Mucosa of descending colon (tissue), 3 donors: Measurements from ENCODE around the gene KSR2. TPM values are rescaled to one million over a fixed set of nuclear protein-coding genes. Genes with fewer than 3 reads are reported as not detected.
A peak's percentile ranks its signal among the peaks of the same experiment; 100 is the strongest.

Experiments used
- ATAC-seq: fragments of 200-7000 bp; cut with Tn5 transposase; one replicate; pipeline ENCODE4 v1.9.1; 2020; ENCODE audit warnings: mild to moderate bottlenecking, moderate library complexity
- DNase-seq, 3 donors: peaks; one replicate each; pipeline ENCODE4 v3.0.0-alpha.2; 2020
- H3K36me3 ChIP-seq: fragments of 200-600 bp; one replicate; pipeline ENCODE4 v1.8.0; 2021; ENCODE audit warnings: low read depth, mild to moderate bottlenecking
- H3K4me1 ChIP-seq: fragments of 200-600 bp; one replicate; pipeline ENCODE4 v1.8.0; 2021; ENCODE audit warnings: low read depth, mild to moderate bottlenecking
- H3K4me3 ChIP-seq: fragments of 200-600 bp; one replicate; pipeline ENCODE4 v1.8.0; 2021; ENCODE audit warnings: mild to moderate bottlenecking
- H3K9me3 ChIP-seq: fragments of 200-600 bp; one replicate; pipeline ENCODE4 v1.8.0; 2021; ENCODE audit warnings: mild to moderate bottlenecking
- CTCF ChIP-seq: fragments of 200-600 bp; IDR thresholded peaks from one replicate; pipeline ENCODE4 v1.8.0; 2022; ENCODE audit warnings: antibody characterized with exemption, mild to moderate bottlenecking
- intact Hi-C, 2 donors: fragments of 100-400 bp; cut with DNase I in 1 of 2; cut with micrococcal nuclease in 1 of 2; formaldehyde crosslinking; loops; one replicate each; pipeline versions ENCODE4 v1.11.0 to v1.11.1; 2022; cut with DNase I, micrococcal nuclease
- total RNA-seq, 3 donors: library from RNA; stranded (reverse); fragmentation: NEBNext Ultra II Directional in 2 of 3; extraction: Animal tissue kit (Norgen Biotek cat#: 25700) in 2 of 3; gene quantifications; one replicate each; pipeline versions ENCODE4 v1.2.1 to v1.2.4, GENCODE V29; 2021 to 2023
- donor health status: DM: no; HTN: no; CAD: no; lungs with moderate emphysema.
- donor health status: DM: no; HTN: no; CAD: no.
- donor health status: DM: no; HTN: yes; CAD: no.

KSR2 gene
- total RNA-seq, 3 donors from 2014 or later = 1.4 to 2.8 (median 2.5) TPM

GRCh38 chr12:117583677-117584225 is 385.0 kb downstream of the KSR2 start:
- Histone ChIP-seq H3K4me1 (no peaks in the 10 kb centered on the region), H3K9me3 (no peaks in the 10 kb centered on the region), H3K36me3 (no peaks in the 10 kb centered on the region), H3K4me3 (no peak overlapping the region)
- DNase-seq = no peak
- ATAC-seq = no peak
- intact Hi-C loops = no loop called here
- TF ChIP-seq CTCF = no peak

GRCh38 chr12:117583092-117583491 is 385.7 kb downstream of the KSR2 start:
- no peaks in the 10 kb centered on the region for H3K36me3 ChIP-seq
- DNase-seq (no peak), ATAC-seq (no peak)
- intact Hi-C loops = no loop called here
- TF ChIP-seq CTCF = no peak
- H3K4me1 ChIP-seq = no peaks in the 10 kb centered on the region
- no peaks in the 10 kb centered on the region for H3K9me3 ChIP-seq
- H3K4me3 ChIP-seq = no peak overlapping the region

- Histone ChIP-seq H3K36me3 (no peaks in the 10 kb centered on the region), H3K4me1 (no peaks in the 10 kb centered on the region), H3K4me3 (no peak overlapping the region), H3K9me3 (no peaks in the 10 kb centered on the region)
- intact Hi-C loops = no loop called here
- no peak for TF ChIP-seq CTCF
- ATAC-seq (no peak), DNase-seq (no peak)
Observed at GRCh38 chr12:117582135-117582784, 386.5 kb downstream of the KSR2 start.

- TF ChIP-seq CTCF = no peak
- ATAC-seq (peak; percentile 82), DNase-seq (peak; percentile 25 to 57 (median 52))
- no peaks in the 10 kb centered on the region for H3K4me1 ChIP-seq
- intact Hi-C loops = no loop called here
- H3K4me3 ChIP-seq = no peak overlapping the region
- H3K9me3 ChIP-seq = no peaks in the 10 kb centered on the region
- no peaks in the 10 kb centered on the region for H3K36me3 ChIP-seq
Observed at GRCh38 chr12:117580718-117581062, 388.1 kb downstream of the KSR2 start.

- ATAC-seq (no peak), DNase-seq (no peak)
- no peak overlapping the region for H3K4me3 ChIP-seq
- intact Hi-C loops = no loop called here
- no peak for TF ChIP-seq CTCF
- no peaks in the 10 kb centered on the region for H3K36me3 ChIP-seq
- H3K9me3 ChIP-seq = no peaks in the 10 kb centered on the region
- H3K4me1 ChIP-seq = no peaks in the 10 kb centered on the region
Observed at GRCh38 chr12:117580015-117580717, 388.6 kb downstream of the KSR2 start.
